ENCODE results near the gene MYCN.

MYCN gene

GRCh38 chr2:15964936-15965563 is 24.7 kb downstream of the MYCN start:
- H3K36me3 ChIP-seq (ENCODE audit: control insufficient read depth, insufficient read depth, low read length), result no peaks in the 10 kb centered on the region
- TF ChIP-seq, protein P1, sequence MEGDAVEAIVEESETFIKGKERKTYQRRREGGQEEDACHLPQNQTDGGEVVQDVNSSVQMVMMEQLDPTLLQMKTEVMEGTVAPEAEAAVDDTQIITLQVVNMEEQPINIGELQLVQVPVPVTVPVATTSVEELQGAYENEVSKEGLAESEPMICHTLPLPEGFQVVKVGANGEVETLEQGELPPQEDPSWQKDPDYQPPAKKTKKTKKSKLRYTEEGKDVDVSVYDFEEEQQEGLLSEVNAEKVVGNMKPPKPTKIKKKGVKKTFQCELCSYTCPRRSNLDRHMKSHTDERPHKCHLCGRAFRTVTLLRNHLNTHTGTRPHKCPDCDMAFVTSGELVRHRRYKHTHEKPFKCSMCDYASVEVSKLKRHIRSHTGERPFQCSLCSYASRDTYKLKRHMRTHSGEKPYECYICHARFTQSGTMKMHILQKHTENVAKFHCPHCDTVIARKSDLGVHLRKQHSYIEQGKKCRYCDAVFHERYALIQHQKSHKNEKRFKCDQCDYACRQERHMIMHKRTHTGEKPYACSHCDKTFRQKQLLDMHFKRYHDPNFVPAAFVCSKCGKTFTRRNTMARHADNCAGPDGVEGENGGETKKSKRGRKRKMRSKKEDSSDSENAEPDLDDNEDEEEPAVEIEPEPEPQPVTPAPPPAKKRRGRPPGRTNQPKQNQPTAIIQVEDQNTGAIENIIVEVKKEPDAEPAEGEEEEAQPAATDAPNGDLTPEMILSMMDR (IDR thresholded peaks at IDR 0.05), result no peak
- no peak overlapping the region for H3K9ac ChIP-seq
- no peak overlapping the region for H3K4me2 ChIP-seq (ENCODE audit: low read length)
- no peaks in the 10 kb centered on the region for H3K9me3 ChIP-seq (ENCODE audit: control insufficient read depth, low read length)
- no peaks in the 10 kb centered on the region for H3K27me3 ChIP-seq (ENCODE audit: control insufficient read depth, insufficient read depth, low read length)
- no peak overlapping the region for H3K4me3 ChIP-seq (ENCODE audit: low read depth, low read length)
- no peaks in the 10 kb centered on the region for H3K4me1 ChIP-seq
- no peaks in the 10 kb centered on the region for H3K79me2 ChIP-seq
- no peak overlapping the region for H3K27ac ChIP-seq
- H2AFZ ChIP-seq, result no peak overlapping the region

- no peaks in the 10 kb centered on the region for H3K36me3 ChIP-seq (ENCODE audit: control insufficient read depth, insufficient read depth, low read length)
- TF ChIP-seq, protein P1 (IDR thresholded peaks at IDR 0.05), result no peak
Measured at GRCh38 chr2:15965564-15966019, 25.2 kb downstream of the MYCN start.

DNA sequence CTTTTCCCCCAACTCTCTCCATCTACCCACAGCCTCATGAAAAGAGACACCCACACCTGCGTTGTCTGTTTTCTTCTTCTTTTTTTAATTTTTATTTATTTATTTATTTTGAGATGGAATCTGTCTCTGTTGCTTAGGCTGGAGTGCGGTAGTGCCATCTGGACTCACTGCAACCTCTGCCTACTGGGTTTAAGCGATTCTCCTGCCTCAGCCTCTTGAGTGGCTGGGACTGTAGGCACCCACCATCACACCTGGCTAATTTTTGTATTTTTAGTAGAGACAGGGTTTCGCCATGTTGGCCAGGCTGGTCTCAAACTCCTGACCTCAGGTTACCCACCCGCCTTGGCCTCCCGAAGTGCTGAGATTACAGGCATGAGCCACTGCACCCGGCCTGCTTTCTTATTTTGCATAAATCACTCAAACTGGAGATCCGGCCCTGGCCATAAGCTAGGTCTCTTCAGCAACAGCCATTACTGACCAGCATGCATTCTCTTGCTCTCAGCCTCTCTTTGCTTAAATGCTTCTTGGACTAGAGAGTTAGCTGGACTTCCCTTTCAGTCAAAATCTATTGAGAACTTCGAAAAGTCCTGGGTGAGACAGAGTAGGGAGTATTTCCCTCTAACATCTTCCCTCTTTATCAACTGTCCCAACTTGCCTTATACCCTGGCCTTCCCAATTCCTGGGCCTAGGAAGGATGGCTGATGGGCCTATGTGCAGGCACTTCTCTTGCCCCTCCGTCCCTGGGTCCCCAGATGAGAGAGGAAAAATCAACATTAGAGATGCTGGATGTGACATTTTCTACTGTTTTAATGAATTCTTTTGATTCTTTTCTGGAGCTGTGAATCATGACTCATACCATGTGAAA is 27.3 kb downstream of the MYCN start:
- Histone ChIP-seq H3K27ac (no peak overlapping the region), H3K4me3 (ENCODE audit: low read depth, low read length) (no peak overlapping the region), H3K79me2 (no peaks in the 10 kb centered on the region), H3K4me2 (ENCODE audit: low read length) (no peak overlapping the region), H2AFZ (no peak overlapping the region), H3K27me3 (ENCODE audit: control insufficient read depth, insufficient read depth, low read length) (no peaks in the 10 kb centered on the region), H3K4me1 (no peaks in the 10 kb centered on the region), H3K9ac (no peak overlapping the region), H3K9me3 (ENCODE audit: control insufficient read depth, low read length) (no peaks in the 10 kb centered on the region), H3K36me3 (ENCODE audit: control insufficient read depth, insufficient read depth, low read length) (no peaks in the 10 kb centered on the region)
- TF ChIP-seq, protein P1 (IDR thresholded peaks at IDR 0.05), result no peak

More at GRCh38 chr2:15965564-15966019, 25.2 kb downstream of the MYCN start:
- H3K4me1 ChIP-seq, result no peaks in the 10 kb centered on the region
- no peak overlapping the region for H2AFZ ChIP-seq
- no peaks in the 10 kb centered on the region for H3K79me2 ChIP-seq
- H3K4me2 ChIP-seq (ENCODE audit: low read length), result no peak overlapping the region
- no peak overlapping the region for H3K9ac ChIP-seq
- H3K4me3 ChIP-seq (ENCODE audit: low read depth, low read length), result no peak overlapping the region
- H3K9me3 ChIP-seq (ENCODE audit: control insufficient read depth, low read length), result no peaks in the 10 kb centered on the region
- no peaks in the 10 kb centered on the region for H3K27me3 ChIP-seq (ENCODE audit: control insufficient read depth, insufficient read depth, low read length)
- H3K27ac ChIP-seq, result no peak overlapping the region

- no peak overlapping the region for H3K4me2 ChIP-seq (ENCODE audit: low read length)
- no peaks in the 10 kb centered on the region for H3K9me3 ChIP-seq (ENCODE audit: control insufficient read depth, low read length)
- no peak overlapping the region for H2AFZ ChIP-seq
- no peaks in the 10 kb centered on the region for H3K4me1 ChIP-seq
- H3K36me3 ChIP-seq (ENCODE audit: control insufficient read depth, insufficient read depth, low read length), result no peaks in the 10 kb centered on the region
- no peak overlapping the region for H3K4me3 ChIP-seq (ENCODE audit: low read depth, low read length)
- H3K27me3 ChIP-seq (ENCODE audit: control insufficient read depth, insufficient read depth, low read length), result no peaks in the 10 kb centered on the region
- TF ChIP-seq, protein P1 (IDR thresholded peaks at IDR 0.05), result no peak
- no peak overlapping the region for H3K9ac ChIP-seq
- H3K27ac ChIP-seq, result no peak overlapping the region
- no peaks in the 10 kb centered on the region for H3K79me2 ChIP-seq
Measured at GRCh38 chr2:15968280-15969178, 28.2 kb downstream of the MYCN start.

Measured in parathyroid adenoma (tissue), 2 donors.